ENCODE measurements around the gene SERINC5. TPM values are rescaled to one million over a fixed set of nuclear protein-coding genes. Genes with fewer than 3 reads are reported as not detected.

SERINC5 gene
- total RNA-seq, 4 donors from 2014 or later = 9.7 to 21.7 (median 17.3) TPM

- TF ChIP-seq, protein P1, sequence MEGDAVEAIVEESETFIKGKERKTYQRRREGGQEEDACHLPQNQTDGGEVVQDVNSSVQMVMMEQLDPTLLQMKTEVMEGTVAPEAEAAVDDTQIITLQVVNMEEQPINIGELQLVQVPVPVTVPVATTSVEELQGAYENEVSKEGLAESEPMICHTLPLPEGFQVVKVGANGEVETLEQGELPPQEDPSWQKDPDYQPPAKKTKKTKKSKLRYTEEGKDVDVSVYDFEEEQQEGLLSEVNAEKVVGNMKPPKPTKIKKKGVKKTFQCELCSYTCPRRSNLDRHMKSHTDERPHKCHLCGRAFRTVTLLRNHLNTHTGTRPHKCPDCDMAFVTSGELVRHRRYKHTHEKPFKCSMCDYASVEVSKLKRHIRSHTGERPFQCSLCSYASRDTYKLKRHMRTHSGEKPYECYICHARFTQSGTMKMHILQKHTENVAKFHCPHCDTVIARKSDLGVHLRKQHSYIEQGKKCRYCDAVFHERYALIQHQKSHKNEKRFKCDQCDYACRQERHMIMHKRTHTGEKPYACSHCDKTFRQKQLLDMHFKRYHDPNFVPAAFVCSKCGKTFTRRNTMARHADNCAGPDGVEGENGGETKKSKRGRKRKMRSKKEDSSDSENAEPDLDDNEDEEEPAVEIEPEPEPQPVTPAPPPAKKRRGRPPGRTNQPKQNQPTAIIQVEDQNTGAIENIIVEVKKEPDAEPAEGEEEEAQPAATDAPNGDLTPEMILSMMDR (IDR thresholded peaks at IDR 0.05; ENCODE audit: low read depth) = no peak
Measured at GRCh38 chr5:80160242-80160641, 95.6 kb downstream of the SERINC5 start.

DNA sequence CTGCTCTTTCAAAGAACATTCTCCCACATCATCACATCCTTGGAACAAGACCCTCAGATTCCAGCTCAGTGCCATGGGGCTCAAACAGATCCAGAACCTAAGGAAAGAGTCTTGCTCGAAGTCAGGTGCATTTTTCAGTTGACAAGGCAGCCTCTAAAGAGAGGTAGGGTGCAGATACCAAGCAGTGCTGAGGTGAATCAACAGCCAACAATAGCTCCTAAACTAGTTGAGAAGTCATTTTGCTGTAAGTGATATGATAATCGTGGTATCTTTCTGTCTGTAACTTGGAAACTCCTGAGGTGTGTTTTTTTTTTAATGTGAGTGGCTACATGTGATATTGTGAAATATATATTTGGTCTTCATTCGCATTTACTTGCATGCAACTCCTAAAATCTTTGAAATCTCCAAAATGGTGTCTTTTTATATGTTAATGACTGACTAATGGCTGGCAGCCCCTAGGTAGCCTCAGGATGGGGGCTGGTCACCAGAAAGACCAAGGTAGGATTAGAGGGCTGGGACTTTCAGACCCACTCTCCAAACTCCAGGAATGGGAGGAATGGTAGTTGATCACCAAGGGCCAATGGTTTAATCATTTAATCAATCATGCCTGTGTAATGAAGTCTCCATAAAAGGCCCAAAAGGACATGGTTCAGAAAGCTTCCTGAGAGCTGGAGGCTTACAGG, 96.6 kb downstream of the SERINC5 start:
- TF ChIP-seq, protein P1 (IDR thresholded peaks at IDR 0.05; ENCODE audit: low read depth) = no peak

DNA sequence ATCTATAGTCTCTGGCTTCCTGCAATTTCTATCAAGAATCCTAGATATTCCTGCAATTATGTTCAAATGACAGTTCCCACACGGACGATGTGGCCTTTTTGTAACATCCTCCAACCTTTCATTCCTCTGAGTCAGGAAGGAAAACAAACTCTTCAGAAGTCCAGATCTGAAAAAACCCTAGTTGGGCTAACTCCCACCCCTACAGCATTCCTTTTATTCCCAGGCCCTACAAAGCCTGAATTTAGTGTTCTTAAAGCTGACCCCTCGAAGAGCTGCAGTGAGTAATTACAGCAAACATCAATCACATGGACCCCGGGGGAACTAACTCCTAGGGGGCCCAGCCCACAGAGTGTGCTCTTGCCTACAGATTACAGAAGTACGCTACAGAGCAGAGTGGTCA, 99.7 kb downstream of the SERINC5 start:
- TF ChIP-seq, protein P1 (IDR thresholded peaks at IDR 0.05; ENCODE audit: low read depth) = no peak

DNA sequence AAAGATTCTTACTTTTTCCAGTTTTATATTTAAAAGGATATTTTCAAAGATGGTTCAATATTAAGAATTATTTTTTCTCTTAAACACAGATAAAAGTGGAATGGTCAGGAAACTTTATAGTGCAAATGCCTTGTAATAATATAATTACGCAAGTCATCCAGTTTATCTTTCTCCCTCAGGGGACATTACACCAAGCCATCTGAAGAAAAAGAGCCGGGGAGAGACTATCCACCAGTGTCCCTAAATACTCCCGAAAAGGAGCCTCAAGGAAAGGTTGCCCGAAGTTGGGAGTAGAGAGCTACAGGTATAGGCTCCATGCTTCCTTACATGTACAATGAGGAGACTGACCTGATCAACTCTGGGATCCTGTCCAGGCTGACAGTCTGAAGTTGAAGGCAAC, 101.1 kb downstream of the SERINC5 start:
- TF ChIP-seq, protein P1 (IDR thresholded peaks at IDR 0.05; ENCODE audit: low read depth) = no peak

DNA sequence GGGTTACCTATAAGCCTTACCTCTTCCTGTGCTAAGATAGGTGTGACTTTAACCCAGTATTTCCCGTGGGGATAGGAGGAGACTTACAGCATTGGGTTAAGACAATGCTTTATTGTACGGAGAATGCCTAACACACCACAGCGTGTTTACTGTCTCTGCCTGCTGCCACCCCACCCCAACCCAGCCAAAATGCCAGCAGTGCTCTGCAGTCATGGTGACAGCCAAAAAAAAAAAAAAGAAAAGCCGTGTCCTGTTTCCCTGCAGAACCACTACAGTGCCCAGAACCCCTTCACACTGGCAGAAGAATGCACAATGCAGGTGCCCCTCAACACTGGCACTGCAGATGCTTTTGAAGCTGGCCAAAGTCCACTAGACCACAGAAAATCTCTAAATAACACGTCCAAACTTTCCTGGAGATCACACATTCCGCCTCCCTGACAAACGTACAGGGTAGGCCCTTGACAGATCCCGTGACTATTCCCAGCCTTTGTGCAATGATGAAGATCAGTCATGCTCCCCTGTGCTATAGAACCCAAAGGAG, 102.2 kb downstream of the SERINC5 start:
- TF ChIP-seq, protein P1 (IDR thresholded peaks at IDR 0.05; ENCODE audit: low read depth) = no peak

DNA sequence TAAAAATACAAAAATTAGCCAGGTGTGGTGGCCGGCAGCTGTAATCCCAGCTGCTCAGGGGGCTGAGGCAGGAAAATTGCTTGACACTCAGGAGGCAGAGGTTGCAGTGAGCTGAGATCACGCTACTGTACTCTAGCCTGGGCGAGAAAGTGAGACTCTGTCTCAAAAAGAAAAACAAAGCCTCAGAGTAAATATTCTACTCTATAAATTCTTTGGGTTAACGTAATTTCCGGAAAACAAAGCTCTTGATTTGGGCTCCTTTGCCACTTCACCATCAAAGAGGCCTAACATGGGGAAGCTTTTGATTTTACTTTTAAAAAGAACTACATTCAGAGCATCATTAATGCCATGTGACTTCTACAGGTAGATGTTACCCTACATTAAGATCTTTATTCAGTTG, 103.1 kb downstream of the SERINC5 start:
- TF ChIP-seq, protein P1 (IDR thresholded peaks at IDR 0.05; ENCODE audit: low read depth) = no peak

- TF ChIP-seq, protein P1 (IDR thresholded peaks at IDR 0.05; ENCODE audit: low read depth) = no peak
Measured at GRCh38 chr5:80151890-80152289, 104.0 kb downstream of the SERINC5 start.

Data from subcutaneous adipose tissue (tissue), 4 donors.